Measurements from ENCODE around the gene CLASP1.

The CLASP1 gene

DNA sequence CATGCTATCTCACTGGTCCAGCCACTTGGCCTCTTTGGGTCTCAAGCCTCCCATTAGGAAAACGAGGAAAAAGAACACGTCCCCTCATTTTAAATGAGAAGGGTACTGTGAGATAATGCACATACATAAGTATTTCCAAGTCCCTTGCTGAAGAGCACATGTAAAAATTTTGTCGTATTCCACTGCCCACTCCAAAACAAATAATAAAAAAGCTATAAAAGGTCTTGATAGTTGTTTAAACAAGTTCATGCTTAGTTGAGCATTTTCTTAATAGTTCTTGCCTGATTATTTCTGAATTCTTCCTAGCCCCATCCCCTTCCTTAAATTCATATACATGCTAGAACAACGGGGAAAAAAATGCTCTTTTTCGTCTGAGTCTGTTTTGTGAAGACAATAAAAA lies 228.8 kb downstream of the CLASP1 start:
- Mint-ChIP-seq H3K27me3 (no peaks in the 10 kb centered on the region), H3K9me3 (ENCODE audit: low read depth) (no peaks in the 10 kb centered on the region), H3K36me3 (peaks cover 9% of the 10 kb centered on the region), H3K4me3 (no peak overlapping the region), H3K27ac (no peak overlapping the region), H3K4me1 (ENCODE audit: low read depth) (no peaks in the 10 kb centered on the region)

GRCh38 chr2:121419081-121419699 lies 230.1 kb downstream of the CLASP1 start:
- H3K9me3 Mint-ChIP-seq (ENCODE audit: low read depth), result no peaks in the 10 kb centered on the region
- H3K27me3 Mint-ChIP-seq, result no peaks in the 10 kb centered on the region
- H3K4me3 Mint-ChIP-seq, result no peak overlapping the region
- H3K4me1 Mint-ChIP-seq (ENCODE audit: low read depth), result no peaks in the 10 kb centered on the region
- H3K36me3 Mint-ChIP-seq, result peaks cover 12% of the 10 kb centered on the region
- no peak overlapping the region for H3K27ac Mint-ChIP-seq

DNA sequence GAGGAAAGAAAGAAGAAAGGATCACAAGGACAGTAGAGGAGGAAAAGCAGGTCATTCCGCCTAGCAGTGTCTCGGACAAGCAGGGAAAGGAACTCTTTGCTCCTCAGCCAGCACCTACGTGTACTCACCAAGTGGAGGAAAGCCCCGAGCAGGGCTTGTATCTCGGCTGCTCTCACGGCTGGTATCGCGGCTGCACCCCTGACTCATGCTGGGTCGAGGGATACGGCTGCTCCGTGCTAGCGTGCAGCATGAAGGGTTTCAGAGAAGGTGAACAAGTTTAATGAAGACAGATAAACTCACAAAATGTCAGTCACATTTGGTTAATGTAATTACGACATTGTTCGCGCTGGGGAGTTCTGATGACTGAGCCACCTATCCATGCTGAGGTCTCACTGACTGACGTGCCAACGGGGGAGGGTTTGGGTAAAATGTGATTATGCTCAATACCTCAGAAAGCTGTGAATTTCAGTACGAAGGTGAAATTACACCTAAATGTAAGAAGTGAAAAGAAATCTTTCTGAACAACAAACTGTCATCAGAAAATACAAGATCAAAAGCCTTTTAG lies 230.7 kb downstream of the CLASP1 start:
- Mint-ChIP-seq H3K4me1 (ENCODE audit: low read depth) (no peaks in the 10 kb centered on the region), H3K9me3 (ENCODE audit: low read depth) (no peaks in the 10 kb centered on the region), H3K36me3 (peaks cover 8% of the 10 kb centered on the region), H3K4me3 (no peak overlapping the region), H3K27ac (no peak overlapping the region), H3K27me3 (no peaks in the 10 kb centered on the region)

GRCh38 chr2:121417826-121418225 lies 231.4 kb downstream of the CLASP1 start:
- Mint-ChIP-seq H3K36me3 (peaks cover 8% of the 10 kb centered on the region), H3K9me3 (ENCODE audit: low read depth) (no peaks in the 10 kb centered on the region), H3K4me3 (no peak overlapping the region), H3K4me1 (ENCODE audit: low read depth) (no peaks in the 10 kb centered on the region), H3K27ac (no peak overlapping the region), H3K27me3 (no peaks in the 10 kb centered on the region)

- Mint-ChIP-seq H3K27ac (no peak overlapping the region), H3K9me3 (ENCODE audit: low read depth) (no peaks in the 10 kb centered on the region), H3K4me1 (ENCODE audit: low read depth) (no peaks in the 10 kb centered on the region), H3K36me3 (peaks cover 8% of the 10 kb centered on the region), H3K27me3 (no peaks in the 10 kb centered on the region), H3K4me3 (no peak overlapping the region)
Measured at GRCh38 chr2:121415727-121416126, 233.5 kb downstream of the CLASP1 start.

GRCh38 chr2:121412349-121412748 lies 236.9 kb downstream of the CLASP1 start:
- no peak overlapping the region for H3K27ac Mint-ChIP-seq
- H3K4me3 Mint-ChIP-seq, result no peak overlapping the region
- H3K36me3 Mint-ChIP-seq, result peaks cover 9% of the 10 kb centered on the region
- no peaks in the 10 kb centered on the region for H3K9me3 Mint-ChIP-seq (ENCODE audit: low read depth)
- no peaks in the 10 kb centered on the region for H3K27me3 Mint-ChIP-seq
- H3K4me1 Mint-ChIP-seq (ENCODE audit: low read depth), result no peaks in the 10 kb centered on the region

GRCh38 chr2:121409966-121410365 lies 239.3 kb downstream of the CLASP1 start:
- H3K36me3 Mint-ChIP-seq, result peaks cover 5% of the 10 kb centered on the region
- H3K27ac Mint-ChIP-seq, result no peak overlapping the region
- H3K9me3 Mint-ChIP-seq (ENCODE audit: low read depth), result no peaks in the 10 kb centered on the region
- H3K27me3 Mint-ChIP-seq, result no peaks in the 10 kb centered on the region
- no peaks in the 10 kb centered on the region for H3K4me1 Mint-ChIP-seq (ENCODE audit: low read depth)
- H3K4me3 Mint-ChIP-seq, result no peak overlapping the region

DNA sequence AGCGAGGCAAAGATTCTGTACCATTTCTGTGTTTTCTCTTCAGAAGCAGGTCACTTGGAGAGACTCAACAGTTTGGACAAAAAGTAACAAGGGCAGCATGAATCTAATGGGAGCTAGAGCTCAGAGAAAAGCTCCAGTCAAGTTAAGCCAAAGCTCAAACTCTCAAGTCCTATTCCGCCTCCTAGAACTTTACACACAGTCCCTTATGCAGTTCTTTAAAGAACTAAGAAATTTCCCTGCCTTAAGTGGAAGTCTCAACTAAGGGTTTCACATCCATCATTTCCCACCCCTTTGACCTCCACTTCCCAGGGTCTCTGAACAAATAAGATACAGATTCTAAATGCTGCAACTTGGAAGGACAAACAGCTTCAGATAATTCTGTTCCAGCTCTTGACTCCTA lies 239.9 kb downstream of the CLASP1 start:
- H3K27me3 Mint-ChIP-seq, result no peaks in the 10 kb centered on the region
- H3K4me1 Mint-ChIP-seq (ENCODE audit: low read depth), result no peaks in the 10 kb centered on the region
- H3K27ac Mint-ChIP-seq, result no peak overlapping the region
- no peaks in the 10 kb centered on the region for H3K9me3 Mint-ChIP-seq (ENCODE audit: low read depth)
- no peak overlapping the region for H3K4me3 Mint-ChIP-seq
- peaks cover 5% of the 10 kb centered on the region for H3K36me3 Mint-ChIP-seq

- H3K4me1 Mint-ChIP-seq (ENCODE audit: low read depth), result no peaks in the 10 kb centered on the region
- no peak overlapping the region for H3K27ac Mint-ChIP-seq
- peaks cover 7% of the 10 kb centered on the region for H3K36me3 Mint-ChIP-seq
- no peaks in the 10 kb centered on the region for H3K9me3 Mint-ChIP-seq (ENCODE audit: low read depth)
- no peak overlapping the region for H3K4me3 Mint-ChIP-seq
- no peaks in the 10 kb centered on the region for H3K27me3 Mint-ChIP-seq
Measured at GRCh38 chr2:121408641-121409040, 240.6 kb downstream of the CLASP1 start.

- H3K4me3 Mint-ChIP-seq, result no peak overlapping the region
- no peaks in the 10 kb centered on the region for H3K9me3 Mint-ChIP-seq (ENCODE audit: low read depth)
- H3K27me3 Mint-ChIP-seq, result no peaks in the 10 kb centered on the region
- peaks cover 17% of the 10 kb centered on the region for H3K36me3 Mint-ChIP-seq
- no peaks in the 10 kb centered on the region for H3K4me1 Mint-ChIP-seq (ENCODE audit: low read depth)
- H3K27ac Mint-ChIP-seq, result no peak overlapping the region
Measured at GRCh38 chr2:121405233-121405632, 244.0 kb downstream of the CLASP1 start.

DNA sequence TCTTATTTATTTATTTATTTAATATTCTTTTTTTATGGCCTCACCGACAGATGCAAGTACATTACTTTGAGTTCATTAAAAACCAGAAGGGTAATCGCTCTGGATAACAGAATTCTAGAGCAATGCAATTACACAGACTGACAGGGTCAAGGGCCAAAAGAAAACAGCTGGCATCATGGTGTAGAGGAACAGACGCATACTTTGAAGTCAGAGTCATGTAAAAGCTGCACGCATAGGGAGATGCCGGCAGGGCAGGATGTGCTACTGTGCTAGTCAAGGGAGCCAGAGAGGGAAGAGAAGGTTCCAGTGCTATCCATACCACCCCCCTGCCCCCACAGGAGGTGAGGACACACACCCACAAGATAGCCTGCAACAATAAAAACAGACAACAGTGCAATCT lies 249.1 kb downstream of the CLASP1 start:
- peaks cover 19% of the 10 kb centered on the region for H3K36me3 Mint-ChIP-seq
- H3K9me3 Mint-ChIP-seq (ENCODE audit: low read depth), result no peaks in the 10 kb centered on the region
- no peak overlapping the region for H3K4me3 Mint-ChIP-seq
- no peak overlapping the region for H3K27ac Mint-ChIP-seq
- H3K27me3 Mint-ChIP-seq, result no peaks in the 10 kb centered on the region
- H3K4me1 Mint-ChIP-seq (ENCODE audit: low read depth), result no peaks in the 10 kb centered on the region

- Mint-ChIP-seq H3K27me3 (no peaks in the 10 kb centered on the region), H3K4me1 (ENCODE audit: low read depth) (no peaks in the 10 kb centered on the region), H3K36me3 (peaks cover 20% of the 10 kb centered on the region), H3K27ac (no peak overlapping the region), H3K9me3 (ENCODE audit: low read depth) (no peaks in the 10 kb centered on the region), H3K4me3 (no peak overlapping the region)
Measured at GRCh38 chr2:121398853-121399252, 250.4 kb downstream of the CLASP1 start.

DNA sequence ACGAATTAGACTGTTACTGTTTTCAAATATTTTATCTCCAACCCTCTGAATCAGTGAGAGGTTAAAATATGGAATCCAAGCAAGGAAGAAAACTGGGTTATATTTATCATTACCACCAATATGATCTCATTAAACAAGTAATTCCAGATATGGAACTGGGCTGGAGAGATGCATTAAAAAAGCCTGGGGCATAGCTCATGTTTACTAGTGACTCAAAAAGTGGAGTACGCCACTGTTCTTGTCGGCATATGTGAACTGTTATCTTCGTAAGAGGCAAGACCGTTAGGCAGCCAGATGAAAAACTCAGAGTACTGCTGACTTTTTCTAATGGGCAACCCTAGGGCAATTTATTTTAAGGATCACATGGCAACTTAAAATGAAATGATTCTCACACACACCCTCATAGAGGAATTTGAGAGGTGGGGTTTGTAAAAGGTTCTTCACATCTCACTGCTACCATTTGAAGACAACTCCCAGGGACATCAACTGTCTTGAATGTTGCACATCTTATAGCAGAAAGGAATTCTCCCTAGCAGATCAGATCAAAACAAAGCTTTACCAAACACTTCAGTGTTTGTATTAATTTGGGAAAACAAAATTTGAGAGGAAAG lies 259.1 kb downstream of the CLASP1 start:
- Mint-ChIP-seq H3K9me3 (ENCODE audit: low read depth) (no peaks in the 10 kb centered on the region), H3K4me1 (ENCODE audit: low read depth) (no peaks in the 10 kb centered on the region), H3K36me3 (peaks cover 12% of the 10 kb centered on the region), H3K27me3 (no peaks in the 10 kb centered on the region), H3K4me3 (no peak overlapping the region), H3K27ac (no peak overlapping the region)

DNA sequence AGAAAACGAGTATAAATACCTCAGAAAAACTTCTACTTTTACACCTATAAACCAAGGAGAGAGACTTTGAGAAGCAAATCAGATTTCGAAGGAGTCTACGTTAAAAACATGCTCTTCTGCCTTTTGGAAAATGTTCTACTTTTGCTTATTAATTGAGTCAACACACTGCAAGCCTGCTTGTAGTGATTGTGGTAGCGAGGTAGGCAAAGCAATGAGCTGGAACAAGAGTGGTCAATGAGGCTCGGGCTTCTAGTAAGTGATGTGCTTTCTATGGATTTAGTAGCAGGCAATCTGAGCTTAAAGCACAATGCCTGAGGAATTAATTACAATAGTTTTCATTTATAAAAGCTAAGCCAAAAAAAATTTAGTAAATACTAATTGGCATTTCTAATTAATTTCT lies 260.9 kb downstream of the CLASP1 start:
- Mint-ChIP-seq H3K36me3 (peaks cover 9% of the 10 kb centered on the region), H3K27me3 (no peaks in the 10 kb centered on the region), H3K9me3 (ENCODE audit: low read depth) (no peaks in the 10 kb centered on the region), H3K4me1 (ENCODE audit: low read depth) (no peaks in the 10 kb centered on the region), H3K4me3 (no peak overlapping the region), H3K27ac (no peak overlapping the region)

DNA sequence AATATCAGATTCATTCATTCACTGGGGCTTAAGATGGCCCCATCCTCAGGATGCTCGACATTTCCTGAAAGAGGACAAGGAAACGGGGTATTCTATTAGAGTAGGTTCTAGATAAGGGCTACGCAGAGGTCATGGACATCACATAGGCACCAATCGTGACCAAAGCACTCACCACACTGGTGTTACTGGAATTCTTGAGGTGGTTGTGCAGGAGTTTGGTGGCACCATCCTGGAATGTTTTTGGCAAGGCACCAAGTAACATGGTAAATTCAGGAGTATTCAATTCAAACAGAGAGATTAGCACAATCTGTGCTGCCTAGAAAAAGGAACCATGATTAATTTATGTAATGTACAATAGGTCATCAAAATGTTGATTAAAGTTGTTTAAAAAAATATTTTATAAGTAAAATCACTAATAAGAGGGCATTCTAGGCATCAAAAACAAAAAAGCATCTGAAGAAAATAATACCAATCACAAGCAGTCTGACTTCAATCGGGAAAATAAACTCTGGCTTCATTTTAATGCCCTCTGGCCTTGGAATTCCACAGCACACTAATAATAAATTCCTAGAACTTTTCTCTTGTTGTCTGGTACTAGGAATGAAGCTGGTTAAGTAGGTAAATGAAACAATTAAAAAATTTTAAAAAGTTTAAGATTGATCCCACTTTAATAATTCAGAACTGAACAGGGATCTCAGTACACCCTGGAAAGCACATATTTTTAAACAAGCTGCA lies 261.5 kb downstream of the CLASP1 start:
- Mint-ChIP-seq H3K4me3 (no peak overlapping the region), H3K4me1 (ENCODE audit: low read depth) (no peaks in the 10 kb centered on the region), H3K27me3 (no peaks in the 10 kb centered on the region), H3K27ac (no peak overlapping the region), H3K9me3 (ENCODE audit: low read depth) (no peaks in the 10 kb centered on the region), H3K36me3 (peaks cover 9% of the 10 kb centered on the region)
